ENCODE measurements around the gene TTC7B. TPM values are rescaled to one million over a fixed set of nuclear protein-coding genes. Genes with fewer than 3 reads are reported as not detected.

TTC7B gene
- total and polyA plus RNA-seq, 2 experiments from 2014 or later, result 7.9 to 28.6 TPM

DNA sequence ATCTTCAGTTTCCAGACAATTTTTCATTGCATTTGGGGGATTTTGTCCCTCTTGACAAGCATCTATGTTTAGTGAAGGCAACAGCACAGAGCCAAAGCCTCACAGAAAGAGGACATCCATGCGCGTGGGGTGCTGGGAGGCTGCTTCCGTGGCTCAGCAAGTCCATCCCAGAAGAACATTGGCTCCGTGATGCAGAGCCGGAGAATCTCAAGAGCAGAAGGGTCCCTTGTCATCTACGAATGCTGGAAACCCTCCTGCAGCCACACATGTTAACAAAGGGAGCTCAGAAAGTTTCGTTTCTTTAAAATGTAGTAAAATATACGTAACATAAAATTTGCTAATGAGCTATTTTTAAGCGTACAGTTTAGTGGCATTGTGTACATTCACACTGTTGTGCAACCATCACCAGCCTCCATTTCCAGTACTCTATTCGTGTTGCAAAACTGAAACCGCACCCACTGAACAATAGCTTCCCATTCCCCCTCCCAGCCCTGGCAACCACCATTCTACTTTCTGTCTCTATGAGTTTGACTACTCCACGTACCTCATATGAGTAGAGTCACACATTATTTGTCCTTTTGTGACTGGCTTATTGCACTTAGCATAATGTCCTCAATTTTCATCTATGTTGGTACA is 185.9 kb downstream of the TTC7B start:
- peaks cover 20% of the 10 kb centered on the region for H3K4me1 Mint-ChIP-seq
- Histone ChIP-seq H3K27me3 (ENCODE audit: insufficient read depth) (no peaks in the 10 kb centered on the region), H3K27ac (ENCODE audit: low read depth) (no peak overlapping the region), H3K79me2 (replicated peaks; ENCODE audit: insufficient read depth) (no peaks in the 10 kb centered on the region), H3K4me3 (no peak overlapping the region), H3K4me2 (no peak overlapping the region), H3K9me2 (ENCODE audit: insufficient read depth) (no peaks in the 10 kb centered on the region), H4K20me1 (replicated peaks; ENCODE audit: insufficient read depth) (no peaks in the 10 kb centered on the region), H3F3A (replicated peaks; ENCODE audit: low read depth) (no peaks in the 10 kb centered on the region), H3K4me1 (ENCODE audit: insufficient read depth) (peaks cover 11% of the 10 kb centered on the region), H2AFZ (no peak overlapping the region), H3K36me3 (ENCODE audit: insufficient read depth) (no peaks in the 10 kb centered on the region)
- no peak for DNase-seq (ENCODE audit: low spot score)
- no peak overlapping the region for H3K27ac Mint-ChIP-seq
- no peaks in the 10 kb centered on the region; the same call in 2 of the 3 replicates for H3K9me3 Mint-ChIP-seq
- no peak overlapping the region for H3K4me3 Mint-ChIP-seq
- ATAC-seq, result no peak
- no peaks in the 10 kb centered on the region; the same call in 2 of the 3 replicates for H3K36me3 Mint-ChIP-seq (ENCODE audit: low read depth)
- TF ChIP-seq POLR2AphosphoS5 (IDR thresholded peaks at IDR 0.05; ENCODE audit: low read depth) (no peak), CREB1 (CRISPR knock-in tag; IDR thresholded peaks at IDR 0.05; ENCODE audit: low read depth) (no peak), CTCF (conservative IDR thresholded peaks at IDR 0.05; ENCODE audit: low read depth in 2 of 2) (no peak), REST (IDR thresholded peaks at IDR 0.05; ENCODE audit: unreplicated experiment) (no peak), EZH2 (IDR thresholded peaks at IDR 0.05; ENCODE audit: low read depth, unreplicated experiment) (no peak), EZH2phosphoT487 (IDR thresholded peaks at IDR 0.05; ENCODE audit: unreplicated experiment) (no peak), STAT1 (IDR thresholded peaks at IDR 0.05; ENCODE audit: unreplicated experiment) (no peak), ZNF114 (CRISPR knock-in tag; IDR thresholded peaks at IDR 0.05) (no peak), ZNF331 (CRISPR knock-in tag; IDR thresholded peaks at IDR 0.05; ENCODE audit: low read depth) (no peak), NANOG (IDR thresholded peaks at IDR 0.05; ENCODE audit: borderline replicate concordance) (no peak)
- TF ChIP-seq, protein P1, sequence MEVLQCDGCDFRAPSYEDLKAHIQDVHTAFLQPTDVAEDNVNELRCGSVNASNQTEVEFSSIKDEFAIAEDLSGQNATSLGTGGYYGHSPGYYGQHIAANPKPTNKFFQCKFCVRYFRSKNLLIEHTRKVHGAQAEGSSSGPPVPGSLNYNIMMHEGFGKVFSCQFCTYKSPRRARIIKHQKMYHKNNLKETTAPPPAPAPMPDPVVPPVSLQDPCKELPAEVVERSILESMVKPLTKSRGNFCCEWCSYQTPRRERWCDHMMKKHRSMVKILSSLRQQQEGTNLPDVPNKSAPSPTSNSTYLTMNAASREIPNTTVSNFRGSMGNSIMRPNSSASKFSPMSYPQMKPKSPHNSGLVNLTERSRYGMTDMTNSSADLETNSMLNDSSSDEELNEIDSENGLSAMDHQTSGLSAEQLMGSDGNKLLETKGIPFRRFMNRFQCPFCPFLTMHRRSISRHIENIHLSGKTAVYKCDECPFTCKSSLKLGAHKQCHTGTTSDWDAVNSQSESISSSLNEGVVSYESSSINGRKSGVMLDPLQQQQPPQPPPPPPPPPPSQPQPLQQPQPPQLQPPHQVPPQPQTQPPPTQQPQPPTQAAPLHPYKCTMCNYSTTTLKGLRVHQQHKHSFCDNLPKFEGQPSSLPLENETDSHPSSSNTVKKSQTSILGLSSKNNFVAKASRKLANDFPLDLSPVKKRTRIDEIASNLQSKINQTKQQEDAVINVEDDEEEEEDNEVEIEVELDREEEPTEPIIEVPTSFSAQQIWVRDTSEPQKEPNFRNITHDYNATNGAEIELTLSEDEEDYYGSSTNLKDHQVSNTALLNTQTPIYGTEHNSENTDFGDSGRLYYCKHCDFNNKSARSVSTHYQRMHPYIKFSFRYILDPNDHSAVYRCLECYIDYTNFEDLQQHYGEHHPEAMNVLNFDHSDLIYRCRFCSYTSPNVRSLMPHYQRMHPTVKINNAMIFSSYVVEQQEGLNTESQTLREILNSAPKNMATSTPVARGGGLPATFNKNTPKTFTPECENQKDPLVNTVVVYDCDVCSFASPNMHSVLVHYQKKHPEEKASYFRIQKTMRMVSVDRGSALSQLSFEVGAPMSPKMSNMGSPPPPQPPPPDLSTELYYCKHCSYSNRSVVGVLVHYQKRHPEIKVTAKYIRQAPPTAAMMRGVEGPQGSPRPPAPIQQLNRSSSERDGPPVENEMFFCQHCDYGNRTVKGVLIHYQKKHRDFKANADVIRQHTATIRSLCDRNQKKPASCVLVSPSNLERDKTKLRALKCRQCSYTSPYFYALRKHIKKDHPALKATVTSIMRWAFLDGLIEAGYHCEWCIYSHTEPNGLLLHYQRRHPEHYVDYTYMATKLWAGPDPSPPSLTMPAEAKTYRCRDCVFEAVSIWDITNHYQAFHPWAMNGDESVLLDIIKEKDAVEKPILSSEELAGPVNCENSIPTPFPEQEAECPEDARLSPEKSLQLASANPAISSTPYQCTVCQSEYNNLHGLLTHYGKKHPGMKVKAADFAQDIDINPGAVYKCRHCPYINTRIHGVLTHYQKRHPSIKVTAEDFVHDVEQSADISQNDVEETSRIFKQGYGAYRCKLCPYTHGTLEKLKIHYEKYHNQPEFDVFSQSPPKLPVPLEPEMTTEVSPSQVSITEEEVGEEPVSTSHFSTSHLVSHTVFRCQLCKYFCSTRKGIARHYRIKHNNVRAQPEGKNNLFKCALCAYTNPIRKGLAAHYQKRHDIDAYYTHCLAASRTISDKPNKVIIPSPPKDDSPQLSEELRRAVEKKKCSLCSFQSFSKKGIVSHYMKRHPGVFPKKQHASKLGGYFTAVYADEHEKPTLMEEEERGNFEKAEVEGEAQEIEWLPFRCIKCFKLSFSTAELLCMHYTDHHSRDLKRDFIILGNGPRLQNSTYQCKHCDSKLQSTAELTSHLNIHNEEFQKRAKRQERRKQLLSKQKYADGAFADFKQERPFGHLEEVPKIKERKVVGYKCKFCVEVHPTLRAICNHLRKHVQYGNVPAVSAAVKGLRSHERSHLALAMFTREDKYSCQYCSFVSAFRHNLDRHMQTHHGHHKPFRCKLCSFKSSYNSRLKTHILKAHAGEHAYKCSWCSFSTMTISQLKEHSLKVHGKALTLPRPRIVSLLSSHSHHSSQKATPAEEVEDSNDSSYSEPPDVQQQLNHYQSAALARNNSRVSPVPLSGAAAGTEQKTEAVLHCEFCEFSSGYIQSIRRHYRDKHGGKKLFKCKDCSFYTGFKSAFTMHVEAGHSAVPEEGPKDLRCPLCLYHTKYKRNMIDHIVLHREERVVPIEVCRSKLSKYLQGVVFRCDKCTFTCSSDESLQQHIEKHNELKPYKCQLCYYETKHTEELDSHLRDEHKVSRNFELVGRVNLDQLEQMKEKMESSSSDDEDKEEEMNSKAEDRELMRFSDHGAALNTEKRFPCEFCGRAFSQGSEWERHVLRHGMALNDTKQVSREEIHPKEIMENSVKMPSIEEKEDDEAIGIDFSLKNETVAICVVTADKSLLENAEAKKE (CRISPR knock-in tag; IDR thresholded peaks at IDR 0.05), result no peak
- H3K27me3 Mint-ChIP-seq (ENCODE audit: insufficient read depth, low read depth, poor library complexity), result peaks cover 2% of the 10 kb centered on the region

All from GM23338 (cell line).